ENCODE measurements around the gene EVA1A. TPM values are rescaled to one million over a fixed set of nuclear protein-coding genes. Genes with fewer than 3 reads are reported as not detected.

The EVA1A gene
- total RNA-seq, 3 donors from 2014 or later (not counting 1 experiment from before 2014, with no cell fraction given) = not detected

DNA sequence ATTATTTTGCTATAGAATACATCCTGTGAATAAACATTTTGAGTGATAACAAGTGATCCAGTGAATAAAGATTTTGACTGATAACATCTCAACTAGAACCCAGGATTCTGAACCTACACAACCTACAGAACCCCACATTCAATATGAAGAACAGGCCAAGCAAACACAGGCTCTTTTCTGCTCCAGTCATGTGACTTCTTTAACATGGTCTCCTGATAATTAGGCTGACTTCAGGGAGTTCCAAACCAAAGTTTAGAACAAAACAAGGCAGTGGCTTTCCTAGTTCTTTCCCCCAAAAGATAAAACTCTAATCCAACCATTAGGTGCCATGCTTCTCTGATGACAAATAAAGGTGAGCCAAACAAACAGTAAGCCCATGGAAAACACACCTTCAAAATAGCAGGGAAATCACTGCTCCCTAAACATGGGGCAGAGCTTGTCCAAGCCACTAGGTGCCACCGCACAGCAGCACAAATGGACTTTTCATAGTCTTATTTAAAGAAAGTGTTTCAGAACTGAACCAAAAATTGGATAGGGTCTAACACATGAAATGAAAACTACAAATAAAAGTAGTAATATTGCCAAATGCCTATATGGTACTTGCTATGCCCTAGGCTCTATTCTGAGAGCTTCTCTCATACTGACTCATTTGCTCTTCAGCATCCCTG lies 95.3 kb downstream of the EVA1A start:
- Histone ChIP-seq H3K27ac (ENCODE audit: low read length) (no peak overlapping the region), H3K4me1 (ENCODE audit: control insufficient read depth, insufficient read depth, low read length) (no peaks in the 10 kb centered on the region), H3K36me3 (ENCODE audit: control insufficient read depth, insufficient read depth, low read length) (no peaks in the 10 kb centered on the region), H3K4me3 (ENCODE audit: low read length) (no peak overlapping the region), H3K9me3 (ENCODE audit: control insufficient read depth, insufficient read depth, low read length) (no peaks in the 10 kb centered on the region), H3K27me3 (ENCODE audit: control insufficient read depth, insufficient read depth, low read length) (no peaks in the 10 kb centered on the region)
- Mint-ChIP-seq H3K36me3 (no peaks in the 10 kb centered on the region), H3K9me3 (peaks cover 0 to 2% of the 10 kb centered on the region in 2 donors), H3K27me3 (ENCODE audit: low read depth in 2 of 2) (peaks cover 11 to 47% of the 10 kb centered on the region in 2 donors), H3K4me1 (no peaks in the 10 kb centered on the region), H3K4me3 (no peak overlapping the region), H3K27ac (no peak overlapping the region)
- DNase-seq = no peak
- TF ChIP-seq, protein P1, sequence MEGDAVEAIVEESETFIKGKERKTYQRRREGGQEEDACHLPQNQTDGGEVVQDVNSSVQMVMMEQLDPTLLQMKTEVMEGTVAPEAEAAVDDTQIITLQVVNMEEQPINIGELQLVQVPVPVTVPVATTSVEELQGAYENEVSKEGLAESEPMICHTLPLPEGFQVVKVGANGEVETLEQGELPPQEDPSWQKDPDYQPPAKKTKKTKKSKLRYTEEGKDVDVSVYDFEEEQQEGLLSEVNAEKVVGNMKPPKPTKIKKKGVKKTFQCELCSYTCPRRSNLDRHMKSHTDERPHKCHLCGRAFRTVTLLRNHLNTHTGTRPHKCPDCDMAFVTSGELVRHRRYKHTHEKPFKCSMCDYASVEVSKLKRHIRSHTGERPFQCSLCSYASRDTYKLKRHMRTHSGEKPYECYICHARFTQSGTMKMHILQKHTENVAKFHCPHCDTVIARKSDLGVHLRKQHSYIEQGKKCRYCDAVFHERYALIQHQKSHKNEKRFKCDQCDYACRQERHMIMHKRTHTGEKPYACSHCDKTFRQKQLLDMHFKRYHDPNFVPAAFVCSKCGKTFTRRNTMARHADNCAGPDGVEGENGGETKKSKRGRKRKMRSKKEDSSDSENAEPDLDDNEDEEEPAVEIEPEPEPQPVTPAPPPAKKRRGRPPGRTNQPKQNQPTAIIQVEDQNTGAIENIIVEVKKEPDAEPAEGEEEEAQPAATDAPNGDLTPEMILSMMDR (IDR thresholded peaks at IDR 0.05) = no peak
- WGBS (ENCODE audit: insufficient coverage) = 88% methylated on average over 1 of the region's 1 CpG
- ATAC-seq = no peak
- intact Hi-C loops (cut with micrococcal nuclease) = no loop called here

DNA sequence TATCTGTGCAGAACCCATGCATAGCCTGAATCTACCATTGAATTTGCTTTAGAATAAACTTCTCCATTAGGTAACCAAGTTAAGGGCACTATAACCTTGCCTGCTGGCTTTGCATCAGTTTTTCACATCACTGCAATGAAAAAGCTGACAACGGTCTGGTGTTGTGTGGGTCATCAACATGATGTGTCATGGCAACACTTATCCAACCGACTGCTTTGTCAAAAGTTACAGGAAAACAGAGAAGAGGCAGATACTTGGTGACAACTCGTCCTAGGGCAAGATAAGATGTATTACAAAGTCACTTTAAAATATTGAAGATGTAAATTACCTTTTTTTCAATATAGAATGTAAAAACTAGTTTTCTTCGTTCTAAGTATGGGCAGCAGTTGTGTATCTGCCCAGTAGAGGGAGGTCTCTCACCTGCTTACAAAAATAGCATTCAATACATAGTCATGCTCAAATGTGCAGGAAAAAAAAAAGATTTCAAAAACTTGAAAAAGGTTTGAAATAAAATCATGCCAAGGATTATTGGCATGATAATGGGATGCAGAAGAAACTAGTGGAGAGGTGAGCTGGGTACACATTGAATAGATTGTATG lies 96.3 kb downstream of the EVA1A start:
- peaks cover 15 to 54% of the 10 kb centered on the region in 2 donors for H3K27me3 Mint-ChIP-seq (ENCODE audit: low read depth in 2 of 2)

DNA sequence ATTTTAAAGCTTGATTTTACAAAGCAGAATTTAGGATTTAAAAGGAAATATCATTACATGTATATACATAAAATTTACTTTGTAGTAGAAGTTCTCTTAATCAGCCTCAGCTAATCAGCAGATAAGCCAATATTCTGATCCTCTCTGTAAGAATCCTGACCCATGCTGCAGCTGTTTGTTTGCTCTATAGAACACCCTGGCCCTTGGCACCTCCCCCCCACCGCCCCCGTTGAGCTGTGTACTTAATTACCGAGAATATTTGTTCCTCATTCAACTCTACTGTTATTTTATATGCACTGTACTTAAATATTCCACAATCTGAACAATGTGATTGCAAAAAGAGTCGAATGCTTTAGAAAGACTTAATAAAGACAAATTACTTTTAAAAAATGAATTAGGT lies 98.0 kb downstream of the EVA1A start:
- Histone ChIP-seq H3K4me1 (ENCODE audit: control insufficient read depth, insufficient read depth, low read length) (no peaks in the 10 kb centered on the region), H3K4me3 (ENCODE audit: low read length) (no peak overlapping the region), H3K9me3 (ENCODE audit: control insufficient read depth, insufficient read depth, low read length) (no peaks in the 10 kb centered on the region), H3K27ac (ENCODE audit: low read length) (no peak overlapping the region), H3K27me3 (ENCODE audit: control insufficient read depth, insufficient read depth, low read length) (no peaks in the 10 kb centered on the region), H3K36me3 (ENCODE audit: control insufficient read depth, insufficient read depth, low read length) (no peaks in the 10 kb centered on the region)
- ATAC-seq = no peak
- Mint-ChIP-seq H3K4me1 (no peaks in the 10 kb centered on the region), H3K27me3 (ENCODE audit: low read depth in 2 of 2) (peaks cover 15 to 43% of the 10 kb centered on the region in 2 donors), H3K4me3 (no peak overlapping the region), H3K36me3 (no peaks in the 10 kb centered on the region), H3K9me3 (peaks cover 0 to 4% of the 10 kb centered on the region in 2 donors), H3K27ac (no peak overlapping the region)
- WGBS (ENCODE audit: insufficient coverage) = 85% methylated on average over 3 of the region's 4 CpGs
- intact Hi-C loops (cut with micrococcal nuclease) = no loop called here
- TF ChIP-seq, protein P1 (IDR thresholded peaks at IDR 0.05) = no peak
- DNase-seq = no peak

More for the DNA sequence above, 96.3 kb downstream of the EVA1A start:
- ATAC-seq (no peak), DNase-seq (no peak)
- H3K4me3 Mint-ChIP-seq = no peak overlapping the region
- no peaks in the 10 kb centered on the region for H3K36me3 ChIP-seq (ENCODE audit: control insufficient read depth, insufficient read depth, low read length)
- TF ChIP-seq, protein P1 (IDR thresholded peaks at IDR 0.05) = no peak
- no peaks in the 10 kb centered on the region for H3K36me3 Mint-ChIP-seq
- WGBS (ENCODE audit: insufficient coverage) = 57% methylated on average over 3 of the region's 4 CpGs
- H3K9me3 ChIP-seq (ENCODE audit: control insufficient read depth, insufficient read depth, low read length) = no peaks in the 10 kb centered on the region
- no peaks in the 10 kb centered on the region for H3K27me3 ChIP-seq (ENCODE audit: control insufficient read depth, insufficient read depth, low read length)
- no peaks in the 10 kb centered on the region for H3K4me1 ChIP-seq (ENCODE audit: control insufficient read depth, insufficient read depth, low read length)
- intact Hi-C loops (cut with micrococcal nuclease) = no loop called here
- H3K9me3 Mint-ChIP-seq = peaks cover 0 to 4% of the 10 kb centered on the region in 2 donors
- no peak overlapping the region for H3K27ac ChIP-seq (ENCODE audit: low read length)
- no peaks in the 10 kb centered on the region for H3K4me1 Mint-ChIP-seq
- H3K4me3 ChIP-seq (ENCODE audit: low read length) = no peak overlapping the region
- no peak overlapping the region for H3K27ac Mint-ChIP-seq
